Coronary artery (tissue), 2 donors: ENCODE measurements around the gene KL.

ENCODE experiments used
- DNase-seq: peaks from one replicate; pipeline ENCODE4 v3.0.0-alpha.2; 2017; ENCODE audit warnings: low spot score
- H3K27ac ChIP-seq, 2 donors: fragments of 200-600 bp; sonication (generic); one replicate each; pipeline ENCODE4 v1.5.1; 2016 to 2019
- H3K4me3 ChIP-seq: fragments of 200-600 bp; sonication (generic); 2 replicates; pipeline ENCODE4 v1.5.1; 2016; ENCODE audit warnings: mild to moderate bottlenecking, moderate library complexity
- TF ChIP-seq, protein P1 (sequence below): fragments of 200-600 bp; sonication (generic); IDR thresholded peaks from one replicate; pipeline ENCODE4 v1.5.1; 2019; ENCODE audit warnings: antibody characterized with exemption

Gene KL

GRCh38 chr13:33090755-33091414, 74.7 kb downstream of the KL start:
- no peak for DNase-seq
- no peak overlapping the region for H3K27ac ChIP-seq
- TF ChIP-seq, protein P1, sequence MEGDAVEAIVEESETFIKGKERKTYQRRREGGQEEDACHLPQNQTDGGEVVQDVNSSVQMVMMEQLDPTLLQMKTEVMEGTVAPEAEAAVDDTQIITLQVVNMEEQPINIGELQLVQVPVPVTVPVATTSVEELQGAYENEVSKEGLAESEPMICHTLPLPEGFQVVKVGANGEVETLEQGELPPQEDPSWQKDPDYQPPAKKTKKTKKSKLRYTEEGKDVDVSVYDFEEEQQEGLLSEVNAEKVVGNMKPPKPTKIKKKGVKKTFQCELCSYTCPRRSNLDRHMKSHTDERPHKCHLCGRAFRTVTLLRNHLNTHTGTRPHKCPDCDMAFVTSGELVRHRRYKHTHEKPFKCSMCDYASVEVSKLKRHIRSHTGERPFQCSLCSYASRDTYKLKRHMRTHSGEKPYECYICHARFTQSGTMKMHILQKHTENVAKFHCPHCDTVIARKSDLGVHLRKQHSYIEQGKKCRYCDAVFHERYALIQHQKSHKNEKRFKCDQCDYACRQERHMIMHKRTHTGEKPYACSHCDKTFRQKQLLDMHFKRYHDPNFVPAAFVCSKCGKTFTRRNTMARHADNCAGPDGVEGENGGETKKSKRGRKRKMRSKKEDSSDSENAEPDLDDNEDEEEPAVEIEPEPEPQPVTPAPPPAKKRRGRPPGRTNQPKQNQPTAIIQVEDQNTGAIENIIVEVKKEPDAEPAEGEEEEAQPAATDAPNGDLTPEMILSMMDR: no peak
- no peak overlapping the region for H3K4me3 ChIP-seq

- Histone ChIP-seq H3K27ac (no peak overlapping the region), H3K4me3 (no peak overlapping the region)
- TF ChIP-seq, protein P1: no peak
- no peak for DNase-seq
Measured at GRCh38 chr13:33091415-33091774, 75.2 kb downstream of the KL start.

DNA sequence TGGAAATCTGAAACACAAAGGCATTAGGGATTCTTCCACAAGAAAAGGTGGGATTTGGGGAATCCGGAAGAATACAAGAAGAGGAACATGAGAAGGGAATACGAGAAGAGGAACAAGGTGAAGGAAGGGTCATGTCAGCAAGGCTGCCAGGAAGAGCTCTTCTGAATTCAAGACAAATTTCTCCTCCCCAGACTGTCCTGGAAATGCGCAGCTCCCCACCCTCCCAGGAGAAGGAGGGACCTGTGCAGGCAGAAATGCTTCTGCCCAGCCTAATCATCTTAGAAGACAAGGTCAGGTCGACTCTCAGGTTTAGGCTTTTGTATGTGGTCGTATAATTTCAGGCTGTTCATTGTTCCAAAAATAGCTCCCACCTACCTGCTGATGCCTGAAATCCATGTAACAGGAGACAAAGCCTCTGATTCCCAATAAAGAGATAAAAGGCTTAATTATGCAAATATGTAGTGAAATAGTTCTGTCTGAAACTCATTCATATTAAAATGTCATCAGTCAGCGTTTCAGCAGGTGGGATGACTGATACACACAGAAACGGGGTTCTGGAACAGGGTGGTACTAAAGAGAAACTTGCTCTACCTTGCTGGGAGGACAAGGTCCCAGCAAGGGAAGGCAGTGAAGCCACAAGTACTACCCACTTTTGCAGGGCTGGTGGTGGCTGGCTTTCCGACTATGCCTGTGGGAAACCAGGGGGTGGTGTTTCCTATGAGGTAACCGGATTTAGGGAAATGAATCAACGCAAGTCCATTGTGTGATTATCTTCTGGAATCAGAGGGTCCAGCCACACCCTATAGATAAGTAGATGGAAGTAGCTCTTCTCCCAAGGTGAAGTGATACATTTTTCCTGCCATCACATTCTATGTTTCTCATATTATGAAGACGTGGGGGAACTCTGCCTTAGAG, 76.1 kb downstream of the KL start:
- Histone ChIP-seq H3K27ac (no peak overlapping the region), H3K4me3 (no peak overlapping the region)
- DNase-seq: no peak
- TF ChIP-seq, protein P1: no peak

DNA sequence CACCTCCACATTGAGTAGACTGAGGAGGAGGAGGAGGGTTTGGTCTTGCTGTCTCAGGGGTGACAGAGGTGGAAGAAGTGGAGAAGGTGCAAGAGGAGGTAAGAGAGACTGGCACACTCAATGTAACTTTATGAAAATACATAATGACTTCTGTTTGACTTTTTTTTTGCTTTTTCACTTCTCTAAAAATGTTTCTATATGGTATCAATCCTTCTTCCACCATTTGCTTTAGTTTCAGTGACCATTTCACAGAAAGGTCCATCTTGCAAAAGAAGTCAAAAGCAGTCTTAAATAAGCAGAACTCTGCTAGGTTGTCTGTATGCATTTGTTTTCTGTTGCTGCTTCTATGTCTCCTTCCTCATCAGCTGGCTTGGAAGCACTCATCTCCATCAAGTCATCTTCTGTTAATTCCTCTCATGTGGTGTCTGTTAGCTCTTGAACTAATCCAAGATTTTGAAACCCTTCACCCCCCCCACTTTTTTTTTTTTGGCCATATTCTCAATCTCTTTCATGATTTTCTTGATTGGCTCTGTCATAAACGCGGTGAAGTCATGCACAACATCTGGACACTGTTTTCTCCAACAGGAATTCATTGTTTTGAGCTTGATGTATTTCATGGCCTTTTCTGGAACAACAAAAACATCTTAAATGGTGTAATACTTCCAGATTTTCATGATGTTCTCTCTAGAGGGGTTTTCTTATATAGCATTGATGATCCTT, 80.8 kb downstream of the KL start:
- Histone ChIP-seq H3K4me3 (no peak overlapping the region), H3K27ac (no peak overlapping the region)
- no peak for DNase-seq
- TF ChIP-seq, protein P1: no peak

DNA sequence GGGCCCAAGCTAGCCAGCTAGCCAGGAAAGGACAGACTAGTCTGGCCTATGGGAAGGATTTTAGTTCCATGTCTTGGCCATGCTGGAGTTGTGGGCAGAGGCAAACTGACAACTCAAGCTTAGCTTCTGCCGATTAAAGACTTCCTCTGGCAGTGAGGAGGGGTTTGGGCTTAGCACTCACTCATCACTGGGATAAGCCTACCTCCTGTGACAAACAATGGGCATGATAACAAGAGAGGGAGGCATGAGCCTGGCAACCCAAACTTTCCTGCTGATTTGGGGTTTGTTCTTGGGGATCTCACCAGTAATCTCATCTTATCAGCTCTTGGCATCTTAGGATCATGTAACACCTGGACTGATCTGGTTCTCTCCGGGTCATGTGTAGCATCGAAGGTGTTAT, 83.6 kb downstream of the KL start:
- H3K4me3 ChIP-seq: no peak overlapping the region
- no peak for DNase-seq
- no peak overlapping the region for H3K27ac ChIP-seq
- TF ChIP-seq, protein P1: no peak

GRCh38 chr13:33100886-33101285, 84.7 kb downstream of the KL start:
- H3K27ac ChIP-seq: no peak overlapping the region
- no peak for DNase-seq
- H3K4me3 ChIP-seq: no peak overlapping the region
- TF ChIP-seq, protein P1: no peak
